NB4 (cell line): Measurements from ENCODE around the gene NLGN4X.

ENCODE experiments used
- CTCF ChIP-seq: IDR thresholded peaks from one replicate; pipeline ENCODE4 v1.5.1; 2012; ENCODE audit warnings: low read depth, low read length
- MYC ChIP-seq: IDR thresholded peaks from 2 replicates; pipeline ENCODE4 v1.6.1; 2011; ENCODE audit warnings: low read depth, low read length
- POLR2A ChIP-seq: IDR thresholded peaks from 2 replicates; pipeline ENCODE4 v1.6.1; 2011; ENCODE audit warnings: mild to moderate bottlenecking; ENCODE audit not compliant: insufficient read length; ENCODE audit errors: extremely low read depth

GRCh38 chrX:6012357-6012756 is 216.3 kb downstream of the NLGN4X start:
- TF ChIP-seq CTCF (no peak), POLR2A (no peak), MYC (no peak)
